MV-4-11 (cell line): Measurements from ENCODE around the gene NPW.
"Not testable (repeated sequence)": the region's sequence is repeated elsewhere in the genome, so short reads cannot be mapped to it uniquely, and the experiment has no call there.

ENCODE experiments used
- DNase-seq: peaks from one replicate; lab custom pipeline; 2025; lab: John Stamatoyannopoulos, UW

NPW gene

DNA sequence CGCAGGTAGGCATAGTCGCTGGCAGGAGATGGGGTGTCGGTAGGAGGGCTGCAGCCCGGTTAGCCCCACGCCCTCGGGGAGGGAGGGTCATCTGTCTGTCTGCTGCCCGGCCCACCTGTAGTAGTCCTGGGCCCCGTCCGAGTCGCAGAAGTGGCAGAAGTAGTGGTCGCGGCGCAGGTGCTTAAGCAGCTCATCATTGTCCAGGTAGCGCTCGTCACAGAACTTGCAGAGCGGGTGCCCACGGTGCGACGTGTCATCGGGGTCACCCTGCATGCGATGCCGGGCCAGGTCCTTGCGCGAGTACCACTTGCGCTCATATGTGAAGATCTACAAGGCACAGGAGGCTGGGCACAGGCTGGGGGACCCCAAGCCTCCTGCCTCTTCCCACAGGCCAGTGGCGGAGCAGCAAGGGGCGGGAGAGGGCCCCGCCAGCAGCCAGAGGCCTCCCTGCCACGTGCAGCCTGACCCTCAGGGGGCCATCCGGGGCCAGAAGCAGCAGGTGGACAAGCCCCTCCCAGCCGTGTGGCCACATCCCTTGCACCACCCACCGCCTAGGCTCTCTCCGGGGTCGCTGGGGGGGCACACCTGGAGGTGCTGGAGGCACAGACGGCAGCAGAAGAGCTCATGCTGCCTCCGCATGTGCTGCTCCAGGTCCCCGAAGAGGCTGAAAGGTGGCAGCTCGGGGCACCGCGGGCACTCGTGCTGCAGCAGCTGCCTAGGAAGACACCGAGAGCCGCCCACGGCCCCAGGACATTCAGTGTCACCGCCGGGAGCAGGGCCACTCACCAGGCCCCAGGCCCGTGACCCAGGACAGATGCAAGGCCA lies 17.0 kb upstream of the NPW start:
- DNase-seq = no peak

GRCh38 chr16:2003231-2003826 lies 16.3 kb upstream of the NPW start:
- DNase-seq = no peak

DNA sequence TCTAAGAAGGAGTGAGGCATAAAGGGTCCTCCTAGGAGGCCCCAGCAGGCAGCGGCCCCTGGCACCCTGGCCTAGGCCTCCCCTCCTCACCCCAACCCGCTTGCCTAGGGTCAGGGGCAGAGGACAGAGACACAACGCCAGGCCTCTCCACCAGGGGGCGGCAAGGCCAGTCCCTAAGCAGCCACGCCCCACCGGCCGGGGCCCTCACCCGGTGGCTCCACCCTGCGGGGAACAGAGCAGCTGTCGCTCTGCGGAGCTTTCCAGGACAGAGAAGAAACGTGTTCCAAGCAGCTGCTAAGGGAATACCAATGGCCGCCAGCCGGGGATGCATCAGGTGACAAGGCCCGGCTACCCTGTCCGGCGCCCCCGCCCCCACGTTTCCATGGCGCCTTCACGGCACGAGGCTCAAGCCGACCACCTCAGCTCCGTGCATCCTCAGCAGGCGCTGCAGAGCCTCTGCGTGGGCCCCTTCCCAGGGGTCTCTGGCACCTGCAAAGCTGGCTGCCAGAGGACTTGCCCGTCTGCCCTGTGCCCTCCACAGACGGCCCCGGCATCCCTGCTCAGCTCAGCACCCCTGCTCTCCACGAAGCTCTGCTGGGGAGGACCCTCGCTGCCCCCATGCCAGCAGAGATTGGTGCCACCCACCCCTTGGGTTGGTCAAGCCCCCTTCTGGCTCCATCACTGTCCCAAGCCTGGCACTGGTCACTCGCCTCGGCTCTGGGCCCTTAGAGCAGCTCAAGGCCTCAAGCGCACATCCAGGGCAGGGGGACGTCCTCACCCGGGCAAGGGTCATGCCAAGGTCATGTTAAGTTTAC lies 15.6 kb upstream of the NPW start:
- peak; percentile 84 for DNase-seq

GRCh38 chr16:2004795-2005517 lies 14.6 kb upstream of the NPW start:
- DNase-seq = no peak

DNA sequence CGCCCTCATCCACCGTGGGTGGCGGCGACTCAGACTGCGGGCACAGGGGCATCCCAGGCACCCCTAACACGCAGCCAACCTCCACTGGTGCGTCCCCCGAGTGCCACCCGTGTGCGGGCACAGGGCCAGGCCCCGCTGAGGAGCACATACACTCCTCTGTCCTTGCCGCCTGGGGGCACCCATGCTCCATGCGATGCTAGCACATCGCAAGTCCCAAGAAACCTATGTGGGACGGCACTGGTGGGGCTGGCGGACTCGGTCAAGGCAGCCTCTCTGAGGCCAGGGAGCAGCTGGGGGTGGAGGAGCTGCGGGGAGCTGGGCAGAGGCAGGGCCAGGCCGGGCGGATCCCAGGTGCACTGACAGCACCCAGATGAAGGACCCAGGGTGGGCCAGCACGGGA lies 13.9 kb upstream of the NPW start:
- DNase-seq = no peak

DNA sequence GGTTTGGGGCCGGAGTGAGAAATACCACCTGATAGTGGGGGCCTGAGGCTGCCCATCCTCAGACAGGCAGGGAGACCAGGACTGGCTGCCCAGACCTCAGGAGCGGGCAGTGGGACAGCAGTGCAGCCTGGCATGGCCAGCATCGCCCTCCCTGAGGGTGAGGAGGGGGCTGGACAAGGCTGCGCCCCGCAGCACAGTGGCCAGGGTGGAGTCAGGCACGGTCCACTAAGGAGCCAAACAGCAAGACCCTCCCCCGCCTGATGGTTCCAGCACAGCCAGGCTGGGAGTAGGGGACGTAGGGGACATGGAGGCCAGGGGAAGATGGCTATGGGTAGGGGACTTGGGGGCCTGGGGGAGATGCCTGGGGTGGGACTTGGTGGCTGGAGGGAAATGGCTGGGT lies 13.3 kb upstream of the NPW start:
- no peak for DNase-seq

- no peak for DNase-seq
Observed at GRCh38 chr16:2007081-2007836, 12.3 kb upstream of the NPW start.

DNA sequence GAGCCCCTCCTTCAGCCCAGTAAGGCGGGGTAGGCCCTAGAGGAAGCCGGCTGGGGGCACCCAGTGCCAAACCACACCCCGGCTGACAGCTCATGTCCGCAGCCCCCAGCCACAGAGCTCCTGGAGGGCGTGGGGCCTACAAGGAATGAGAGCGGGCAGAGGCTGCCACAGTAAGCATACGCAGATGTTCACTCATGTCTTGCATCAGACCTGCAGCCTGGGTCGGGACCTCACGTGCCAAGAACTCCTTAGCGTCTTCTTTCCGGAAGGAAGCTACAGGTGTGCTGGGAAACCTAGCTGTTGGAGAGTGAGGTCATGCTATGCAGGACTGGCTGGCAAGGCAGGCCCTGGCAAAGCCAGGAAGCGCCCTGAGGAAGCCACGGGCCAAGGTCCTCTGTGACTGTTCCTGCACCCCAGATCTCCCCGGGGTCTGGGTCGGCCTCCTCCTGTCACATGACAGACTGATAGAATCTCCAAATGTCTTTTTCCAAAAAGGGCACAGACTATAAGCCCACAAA lies 11.5 kb upstream of the NPW start:
- DNase-seq = peak; percentile 80

DNA sequence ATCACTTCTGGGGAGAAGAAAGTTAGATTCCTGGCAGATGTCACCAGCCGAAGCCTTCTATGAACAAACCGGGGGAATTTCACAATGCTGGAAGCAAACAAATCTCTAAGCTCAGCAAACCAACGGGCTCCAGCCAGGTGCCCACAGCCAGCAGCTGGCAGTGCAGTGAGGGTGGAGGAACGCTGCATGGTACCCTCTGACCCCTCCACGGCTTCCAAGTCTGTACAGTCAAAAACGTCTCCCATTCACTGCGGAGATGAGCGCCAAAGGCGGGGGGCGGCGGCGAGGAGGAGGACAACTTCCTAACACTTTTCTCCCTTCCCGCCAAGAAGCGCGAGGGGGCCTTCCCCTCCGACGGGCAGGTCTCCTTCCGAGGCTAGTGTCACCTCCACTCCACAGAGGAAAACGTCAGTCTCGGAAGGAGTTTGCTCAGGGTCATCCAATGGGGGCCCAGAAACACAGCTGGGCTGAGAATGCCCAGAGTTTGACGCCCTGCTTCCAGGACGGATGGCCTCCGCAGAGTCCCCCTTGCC lies 10.9 kb upstream of the NPW start:
- peak; percentile 47 for DNase-seq

DNA sequence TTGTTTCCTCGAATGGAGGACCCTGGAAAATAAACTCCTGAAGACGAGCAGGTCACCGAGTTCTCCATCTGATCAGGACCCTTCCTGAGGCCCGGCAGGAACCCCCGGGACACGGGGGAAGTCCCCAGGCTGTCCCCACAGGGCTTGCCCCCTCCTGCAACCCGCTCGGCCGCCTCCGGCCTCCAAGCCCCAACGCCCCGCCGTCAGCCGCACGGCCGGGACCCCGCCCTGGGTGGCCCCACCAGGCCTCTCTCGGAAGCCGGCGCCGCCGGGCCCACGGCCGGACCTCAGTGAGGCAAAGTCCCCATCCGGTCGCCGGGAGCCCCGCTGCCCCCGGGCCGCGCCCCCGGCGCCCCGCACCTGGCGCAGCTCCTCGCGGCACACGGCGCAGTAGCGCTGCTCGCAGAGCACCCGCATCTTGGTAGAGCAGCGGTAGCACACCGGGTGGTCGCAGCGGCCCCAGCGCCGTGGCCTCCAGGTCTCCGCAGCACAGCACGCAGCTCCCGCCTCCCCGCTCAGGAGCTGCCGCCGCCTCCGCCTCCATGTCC lies 10.3 kb upstream of the NPW start:
- DNase-seq = no peak

- peak; percentile 79 for DNase-seq
Observed at GRCh38 chr16:2009791-2010510, 9.6 kb upstream of the NPW start, which contains the start of gene ZNF598. Gene ZNF598 (minus strand): TSS chr16:2009821.

GRCh38 chr16:2011726-2012125 lies 7.9 kb upstream of the NPW start:
- DNase-seq = not testable (repeated sequence)

DNA sequence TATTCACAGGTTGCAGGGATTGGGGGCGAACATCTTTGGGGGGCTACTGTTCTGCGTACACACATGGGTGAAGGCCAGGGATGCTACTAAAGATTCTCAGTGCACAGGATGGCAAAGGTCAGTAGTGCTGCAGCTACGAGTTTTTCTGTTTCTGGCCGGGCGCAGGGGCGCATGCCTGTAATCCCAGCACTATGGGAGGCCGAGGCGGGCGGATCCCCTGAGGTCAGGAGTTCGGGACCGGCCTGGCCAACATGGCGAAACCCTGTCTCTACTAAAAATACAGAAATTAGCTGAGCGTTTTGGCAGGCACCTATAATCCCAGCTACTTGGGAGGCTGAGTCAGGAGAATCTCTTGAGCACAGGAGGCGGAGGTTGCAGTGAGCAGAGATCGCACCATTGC lies 6.1 kb upstream of the NPW start:
- no peak for DNase-seq

DNA sequence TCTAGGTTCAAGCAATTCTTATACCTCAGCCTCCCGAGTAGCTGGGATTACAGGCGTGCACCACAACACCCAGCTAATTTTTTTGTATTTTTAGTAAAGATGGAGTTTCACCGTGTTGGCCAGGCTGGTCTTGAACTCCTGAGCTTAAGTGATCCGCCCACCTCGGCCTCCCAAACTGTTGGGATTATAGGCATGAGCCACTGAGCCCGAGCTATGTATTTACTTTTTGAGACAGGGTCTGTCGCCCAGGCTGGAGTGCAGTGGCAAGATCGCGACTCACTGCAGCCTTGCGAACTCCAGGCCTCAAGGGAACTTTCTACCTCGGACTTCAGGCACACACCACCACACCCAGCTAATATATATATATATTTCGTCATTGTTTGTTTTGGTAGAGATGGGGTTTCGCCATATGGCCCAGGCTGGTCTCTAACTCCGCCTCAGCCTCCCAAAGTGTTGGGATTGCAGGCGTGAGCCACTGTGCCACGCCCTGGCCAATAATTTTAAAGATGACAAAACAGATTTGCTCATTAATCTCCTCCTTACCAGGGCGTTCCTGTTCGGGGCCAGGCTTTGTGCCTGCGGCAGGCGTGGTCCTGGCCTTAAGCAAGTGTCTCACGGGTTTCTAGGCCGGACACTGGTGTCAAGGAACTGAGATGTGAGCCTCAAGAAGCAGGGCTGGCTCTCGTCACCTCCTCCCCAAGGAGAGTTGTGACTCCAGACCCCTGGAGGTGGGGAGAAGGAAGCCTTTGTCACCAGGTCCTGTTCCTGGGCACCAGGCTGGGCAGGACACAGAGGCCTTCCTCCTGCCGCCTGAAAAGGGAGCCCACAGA lies 4.3 kb upstream of the NPW start:
- DNase-seq = peak; percentile 85

- no peak for DNase-seq
Observed at GRCh38 chr16:2015947-2016208, 3.7 kb upstream of the NPW start.

DNA sequence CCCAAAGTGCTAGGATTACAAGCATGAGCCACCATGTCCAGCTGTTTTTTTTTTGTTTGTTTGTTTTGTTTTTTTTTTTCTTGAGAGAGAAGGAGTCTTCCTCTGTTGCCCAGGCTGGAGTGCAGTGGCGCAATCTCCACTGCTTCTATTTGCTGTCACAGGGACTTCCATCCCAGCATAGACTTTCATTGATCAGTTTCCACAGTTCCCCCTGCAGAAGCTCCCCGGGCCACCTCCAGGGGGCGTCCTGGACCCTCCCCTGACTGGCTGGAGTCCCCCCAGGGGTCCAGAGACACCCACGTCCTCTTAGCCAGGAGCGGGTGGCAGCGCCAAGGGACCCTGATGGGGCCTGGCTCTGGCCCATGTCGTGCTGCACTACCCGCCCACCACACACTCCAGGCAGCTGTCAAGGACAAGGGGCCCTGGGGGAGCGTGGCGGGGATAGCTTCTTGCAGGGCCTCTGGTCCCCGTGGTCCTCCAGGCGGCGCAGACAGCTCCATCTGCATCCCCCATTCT lies 3.1 kb upstream of the NPW start:
- no peak for DNase-seq

- DNase-seq = no peak
Observed at GRCh38 chr16:2019921-2020831, 591 bp downstream of the NPW start.

DNA sequence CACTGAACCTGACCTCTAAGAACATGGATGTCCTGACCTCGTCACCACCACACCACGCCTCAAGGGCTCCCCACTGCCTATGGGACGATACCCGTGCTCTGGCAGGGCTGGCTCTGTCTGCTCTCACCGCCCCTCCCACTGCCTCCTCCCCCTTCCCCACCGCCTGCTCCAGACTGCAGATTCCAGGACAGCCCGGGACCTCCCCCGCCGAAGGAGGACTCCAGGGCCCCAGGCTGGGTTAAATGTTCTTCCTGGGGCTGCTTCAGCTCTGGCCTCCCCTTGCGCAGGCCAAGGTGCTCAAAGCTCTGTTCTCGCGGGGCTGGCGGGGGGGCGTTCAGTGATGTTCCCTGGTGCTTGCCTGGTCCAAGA lies 3.1 kb downstream of the NPW start:
- DNase-seq = no peak
